Sigmoid colon (tissue), 7 donors: ENCODE measurements around the gene TIMM10. TPM values are rescaled to one million over a fixed set of nuclear protein-coding genes. Genes with fewer than 3 reads are reported as not detected.

ENCODE experiments used
- DNase-seq: peaks from one replicate; pipeline ENCODE4 v3.0.0-alpha.2; 2019
- H3K27ac ChIP-seq, 4 donors: fragments of 200-600 bp; sonication (generic); one replicate each; pipeline ENCODE4 v1.5.1; 2016 to 2019; ENCODE audit warnings: mild to moderate bottlenecking in 1 of 4
- H3K27me3 ChIP-seq, 3 donors: fragments of 200-600 bp; sonication (generic); one replicate each; pipeline ENCODE4 v1.5.1; 2019; ENCODE audit warnings: mild to moderate bottlenecking in 1 of 3
- H3K36me3 ChIP-seq, 4 donors: fragments of 200-600 bp; sonication (generic); one replicate each; pipeline ENCODE4 v1.5.1; 2016 to 2019
- H3K4me1 ChIP-seq, 4 donors: fragments of 200-600 bp; sonication (generic); one replicate each; pipeline ENCODE4 v1.5.1; 2017 to 2019
- H3K4me3 ChIP-seq, 4 donors: fragments of 200-600 bp; sonication (generic); one replicate each; pipeline ENCODE4 v1.5.1; 2017 to 2019; ENCODE audit warnings: mild to moderate bottlenecking in 2 of 4, moderate library complexity in 1 of 4
- H3K9me3 ChIP-seq, 4 donors: fragments of 200-600 bp in 3 of 4; sonication (generic) in 3 of 4; one replicate each; pipeline versions ENCODE4 v1.5.1 to v1.6.1; 2013 to 2019
- EP300 ChIP-seq, 4 donors: sonication (generic); formaldehyde crosslinking; IDR thresholded peaks; one replicate each; pipeline ENCODE4 v1.6.1; 2017; ENCODE audit warnings: antibody characterized with exemption in 4 of 4
- POLR2A ChIP-seq, 2 donors: fragments of 450-650 bp; IDR thresholded peaks; one replicate each; pipeline ENCODE4 v1.6.1; 2016; ENCODE audit warnings: antibody characterized with exemption in 2 of 2, mild to moderate bottlenecking in 2 of 2, moderate library complexity in 2 of 2
- POLR2AphosphoS5 ChIP-seq, 4 donors: sonication (generic); formaldehyde crosslinking; IDR thresholded peaks; one replicate each; pipeline ENCODE4 v1.6.1; 2017; ENCODE audit warnings: antibody characterized with exemption in 4 of 4
- WGBS, 2 donors: extraction: QIAGEN DNeasy Blood & Tissue Kit; methylation state at CpG; one replicate each; pipeline ENCODE4 v1.1.7; 2013; 5-methylcytosine and 5-hydroxymethylcytosine counted together
- intact Hi-C: fragments of 100-400 bp; cut with DNase I; formaldehyde crosslinking; loops from one replicate; pipeline ENCODE4 v1.15.1; 2023
- polyA plus RNA-seq, 3 donors: library from polyadenylated mRNA; stranded (reverse); fragments of 200-250 nt; gene quantifications; one replicate each; pipeline ENCODE4 v1.2.3, GENCODE V29; 2013
- total RNA-seq, 4 donors: library from RNA; depleted of rRNA; stranded (reverse); fragments of >200 nt; gene quantifications; one replicate each; pipeline ENCODE4 v1.1.0, GENCODE V29; 2016
- TF ChIP-seq, protein P1 (sequence below), 4 experiments: fragments of 450-650 bp in 3 of 4; fragments of 200-600 bp in 1 of 4; IDR thresholded peaks; one replicate each; pipeline ENCODE4 v1.5.1; 2016 to 2019; ENCODE audit warnings: antibody characterized with exemption in 4 of 4, mild to moderate bottlenecking in 3 of 4, moderate library complexity in 2 of 4
- donor health status: healthy with polysubstance abuse.
- donor health status: Bipolar disorder and iron deficiency.
- donor health status: healthy.

The TIMM10 gene
- total and polyA plus RNA-seq, 7 donors, result 22.4 to 62.9 (median 48.0) TPM

DNA sequence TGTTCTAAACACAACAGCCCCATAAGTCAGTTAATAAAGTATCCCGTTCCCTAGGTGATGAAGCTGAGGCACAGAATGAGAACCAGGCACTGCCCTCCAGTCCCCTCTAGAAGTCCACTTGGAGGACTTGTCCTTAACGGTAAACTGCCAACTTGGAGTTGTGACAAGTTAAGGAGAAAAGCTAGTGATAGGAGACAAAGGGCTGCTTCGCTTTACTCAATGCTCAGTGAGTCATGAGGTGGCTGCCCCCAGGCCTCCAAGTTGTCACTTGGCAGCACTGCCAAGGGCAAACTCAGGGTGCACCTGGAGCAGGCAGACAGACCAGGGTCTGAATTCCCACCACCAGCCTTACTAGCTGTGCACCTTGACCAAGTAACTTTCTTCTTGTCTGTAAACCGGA, 28.6 kb downstream of the TIMM10 start:
- peaks cover 0 to 34% (median 1%) of the 10 kb centered on the region in 4 donors for H3K36me3 ChIP-seq
- TF ChIP-seq EP300 (IDR thresholded peaks at IDR 0.05), result no peak
- TF ChIP-seq, protein P1, sequence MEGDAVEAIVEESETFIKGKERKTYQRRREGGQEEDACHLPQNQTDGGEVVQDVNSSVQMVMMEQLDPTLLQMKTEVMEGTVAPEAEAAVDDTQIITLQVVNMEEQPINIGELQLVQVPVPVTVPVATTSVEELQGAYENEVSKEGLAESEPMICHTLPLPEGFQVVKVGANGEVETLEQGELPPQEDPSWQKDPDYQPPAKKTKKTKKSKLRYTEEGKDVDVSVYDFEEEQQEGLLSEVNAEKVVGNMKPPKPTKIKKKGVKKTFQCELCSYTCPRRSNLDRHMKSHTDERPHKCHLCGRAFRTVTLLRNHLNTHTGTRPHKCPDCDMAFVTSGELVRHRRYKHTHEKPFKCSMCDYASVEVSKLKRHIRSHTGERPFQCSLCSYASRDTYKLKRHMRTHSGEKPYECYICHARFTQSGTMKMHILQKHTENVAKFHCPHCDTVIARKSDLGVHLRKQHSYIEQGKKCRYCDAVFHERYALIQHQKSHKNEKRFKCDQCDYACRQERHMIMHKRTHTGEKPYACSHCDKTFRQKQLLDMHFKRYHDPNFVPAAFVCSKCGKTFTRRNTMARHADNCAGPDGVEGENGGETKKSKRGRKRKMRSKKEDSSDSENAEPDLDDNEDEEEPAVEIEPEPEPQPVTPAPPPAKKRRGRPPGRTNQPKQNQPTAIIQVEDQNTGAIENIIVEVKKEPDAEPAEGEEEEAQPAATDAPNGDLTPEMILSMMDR (IDR thresholded peaks at IDR 0.05), result no peak
- no peak for TF ChIP-seq POLR2A (IDR thresholded peaks at IDR 0.05)
- no peak for TF ChIP-seq POLR2AphosphoS5 (IDR thresholded peaks at IDR 0.05)
- intact Hi-C loops, result loop anchor here (2.0 kb wide), 2 partner anchors 13 to 27 kb away; partner anchors contain the start of gene SLC43A1
- no peak overlapping the region for H3K27ac ChIP-seq
- no peaks in the 10 kb centered on the region for H3K9me3 ChIP-seq
- peaks cover 0 to 23% (median 19%) of the 10 kb centered on the region in 4 donors for H3K4me1 ChIP-seq
- H3K4me3 ChIP-seq, result no peak overlapping the region
- no peaks in the 10 kb centered on the region for H3K27me3 ChIP-seq
- DNase-seq, result no peak
- WGBS, 2 donors, result 90% methylated on average over 4 of the region's 4 CpGs

DNA sequence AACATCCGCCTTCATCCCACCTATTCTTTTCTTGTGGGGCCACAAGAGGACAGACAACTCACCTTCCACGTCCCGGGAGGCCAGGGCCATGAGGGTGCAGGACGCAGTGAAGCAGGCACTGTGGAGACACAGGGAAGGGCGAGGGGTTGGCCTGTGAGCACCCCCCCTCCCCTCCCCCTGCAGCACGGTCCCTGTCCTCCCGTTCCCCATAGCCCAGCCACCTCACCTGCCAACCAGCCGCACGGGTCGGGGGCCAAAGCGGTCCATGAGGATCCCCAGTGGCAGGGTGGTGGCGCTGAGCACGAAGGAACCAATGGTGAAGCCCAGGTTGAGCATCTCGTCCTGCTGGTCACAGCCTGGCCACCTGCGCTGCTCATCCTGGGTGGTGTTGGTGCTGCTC, 29.6 kb downstream of the TIMM10 start:
- H3K4me1 ChIP-seq, result peaks cover 0 to 23% (median 19%) of the 10 kb centered on the region in 4 donors
- intact Hi-C loops, result loop anchor here (2.0 kb wide), 2 partner anchors 14 to 28 kb away; partner anchors contain the start of gene SLC43A1
- no peaks in the 10 kb centered on the region for H3K27me3 ChIP-seq
- 95 to 96% methylated on average over 15 of the region's 15 CpGs for WGBS, 2 donors
- TF ChIP-seq, protein P1 (IDR thresholded peaks at IDR 0.05), result no peak
- TF ChIP-seq POLR2A (IDR thresholded peaks at IDR 0.05), result no peak
- TF ChIP-seq POLR2AphosphoS5 (IDR thresholded peaks at IDR 0.05), result no peak
- no peak for TF ChIP-seq EP300 (IDR thresholded peaks at IDR 0.05)
- no peak overlapping the region for H3K4me3 ChIP-seq
- peak overlapping the region; percentile 9 to 80 (median 78) for H3K27ac ChIP-seq
- H3K36me3 ChIP-seq, result peaks cover 0 to 36% (median 2%) of the 10 kb centered on the region in 4 donors
- DNase-seq, result no peak
- H3K9me3 ChIP-seq, result no peaks in the 10 kb centered on the region

DNA sequence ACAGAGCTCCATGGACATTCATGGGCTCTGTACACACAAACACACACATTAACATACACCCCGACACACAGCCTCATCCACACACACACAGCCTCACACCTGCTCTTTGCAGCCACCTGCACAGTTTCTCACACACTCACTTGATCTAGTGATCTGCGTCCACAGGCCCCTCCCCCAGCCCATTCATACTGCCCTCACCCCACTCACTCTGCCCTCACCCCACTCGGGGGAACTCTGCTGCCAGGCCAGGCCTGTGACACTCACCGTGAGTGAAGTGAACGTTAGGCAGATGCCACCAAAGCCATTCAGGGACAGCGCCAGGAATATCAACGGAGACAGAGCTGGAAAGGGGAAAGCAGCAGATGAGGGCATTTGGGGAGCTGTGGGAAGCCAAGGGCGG, 30.0 kb downstream of the TIMM10 start:
- H3K4me3 ChIP-seq, result no peak overlapping the region
- 92% methylated on average over 8 of the region's 8 CpGs for WGBS, 2 donors
- peaks cover 0 to 40% (median 4%) of the 10 kb centered on the region in 4 donors for H3K36me3 ChIP-seq
- DNase-seq, result no peak
- no peaks in the 10 kb centered on the region for H3K27me3 ChIP-seq
- intact Hi-C loops, result loop anchor here (2.0 kb wide), 2 partner anchors 14 to 28 kb away; partner anchors contain the start of gene SLC43A1
- TF ChIP-seq POLR2A (IDR thresholded peaks at IDR 0.05) (no peak), POLR2AphosphoS5 (IDR thresholded peaks at IDR 0.05) (no peak), EP300 (IDR thresholded peaks at IDR 0.05) (no peak)
- TF ChIP-seq, protein P1 (IDR thresholded peaks at IDR 0.05), result no peak
- H3K9me3 ChIP-seq, result no peaks in the 10 kb centered on the region
- H3K27ac ChIP-seq, result peak overlapping the region; percentile 77 to 80 (median 80)
- H3K4me1 ChIP-seq, result peaks cover 0 to 23% (median 19%) of the 10 kb centered on the region in 4 donors

DNA sequence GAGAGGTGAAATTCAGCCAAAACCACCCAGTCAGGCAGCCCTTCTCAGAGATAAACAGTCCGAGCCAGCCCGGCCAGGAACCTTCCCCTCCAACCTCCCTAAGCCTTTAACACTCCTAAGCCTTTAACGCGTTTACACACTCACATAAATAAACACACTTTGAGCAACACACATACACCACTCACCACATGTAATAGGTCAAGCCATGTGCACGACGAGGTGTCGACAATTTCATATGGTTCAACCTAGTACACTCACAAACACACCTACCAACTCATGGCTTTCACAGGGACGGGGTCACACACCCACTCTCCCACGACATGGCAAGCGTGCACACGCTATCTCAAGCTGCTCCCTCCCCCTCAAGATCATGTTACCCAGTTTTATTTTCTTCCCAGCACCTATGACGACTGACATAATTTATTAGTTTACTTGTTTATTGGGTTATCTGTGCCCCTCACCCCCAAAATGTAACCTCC, 30.5 kb downstream of the TIMM10 start:
- H3K9me3 ChIP-seq, result no peaks in the 10 kb centered on the region
- H3K4me3 ChIP-seq, result peak overlapping the region; percentile 9 to 43 (median 34)
- intact Hi-C loops, result loop anchor here (2.0 to 5.0 kb wide), 3 partner anchors 15 to 43 kb away; partner anchors contain the start of gene SLC43A1
- no peak for DNase-seq
- 53 to 59% methylated on average over 12 of the region's 12 CpGs for WGBS, 2 donors
- TF ChIP-seq POLR2A (IDR thresholded peaks at IDR 0.05) (no peak), POLR2AphosphoS5 (IDR thresholded peaks at IDR 0.05) (no peak), EP300 (IDR thresholded peaks at IDR 0.05) (no peak)
- TF ChIP-seq, protein P1 (IDR thresholded peaks at IDR 0.05), result no peak
- H3K27ac ChIP-seq, result peak overlapping the region; percentile 77 to 80 (median 80)
- H3K36me3 ChIP-seq, result peaks cover 0 to 42% (median 5%) of the 10 kb centered on the region in 4 donors
- H3K4me1 ChIP-seq, result peaks cover 0 to 23% (median 19%) of the 10 kb centered on the region in 4 donors
- H3K27me3 ChIP-seq, result no peaks in the 10 kb centered on the region
